ENCODE results near the gene UBAC2. TPM values are rescaled to one million over a fixed set of nuclear protein-coding genes. Genes with fewer than 3 reads are reported as not detected.
"Not testable (repeated sequence)": the region's sequence is repeated elsewhere in the genome, so short reads cannot be mapped to it uniquely, and the experiment has no call there.

The UBAC2 gene
- polyA plus RNA-seq, 1 donor: 93.5 TPM

GRCh38 chr13:99179460-99179859, 21.2 kb upstream of the UBAC2 start:
- no peak for DNase-seq

GRCh38 chr13:99182439-99182838, 18.2 kb upstream of the UBAC2 start:
- no peak for DNase-seq

DNA sequence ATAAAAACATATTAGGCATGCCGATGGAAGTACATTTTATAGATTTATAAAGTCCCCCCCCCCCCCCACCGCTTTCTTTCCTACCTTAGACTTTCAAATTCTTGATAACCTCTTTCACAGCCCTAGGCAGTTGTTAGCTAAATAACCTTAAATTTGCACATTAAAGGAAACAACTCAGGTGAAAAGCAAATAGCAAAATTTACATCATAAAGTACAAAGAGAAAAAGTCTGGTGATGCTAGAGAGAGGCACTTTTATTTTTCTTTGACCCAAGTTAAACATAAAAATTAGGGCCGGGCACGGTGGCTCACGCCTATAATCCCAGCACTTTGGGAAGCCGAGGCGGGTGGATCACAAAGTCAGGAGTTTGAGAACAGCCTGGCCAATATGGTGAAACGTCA, 15.0 kb upstream of the UBAC2 start:
- DNase-seq: no peak

DNA sequence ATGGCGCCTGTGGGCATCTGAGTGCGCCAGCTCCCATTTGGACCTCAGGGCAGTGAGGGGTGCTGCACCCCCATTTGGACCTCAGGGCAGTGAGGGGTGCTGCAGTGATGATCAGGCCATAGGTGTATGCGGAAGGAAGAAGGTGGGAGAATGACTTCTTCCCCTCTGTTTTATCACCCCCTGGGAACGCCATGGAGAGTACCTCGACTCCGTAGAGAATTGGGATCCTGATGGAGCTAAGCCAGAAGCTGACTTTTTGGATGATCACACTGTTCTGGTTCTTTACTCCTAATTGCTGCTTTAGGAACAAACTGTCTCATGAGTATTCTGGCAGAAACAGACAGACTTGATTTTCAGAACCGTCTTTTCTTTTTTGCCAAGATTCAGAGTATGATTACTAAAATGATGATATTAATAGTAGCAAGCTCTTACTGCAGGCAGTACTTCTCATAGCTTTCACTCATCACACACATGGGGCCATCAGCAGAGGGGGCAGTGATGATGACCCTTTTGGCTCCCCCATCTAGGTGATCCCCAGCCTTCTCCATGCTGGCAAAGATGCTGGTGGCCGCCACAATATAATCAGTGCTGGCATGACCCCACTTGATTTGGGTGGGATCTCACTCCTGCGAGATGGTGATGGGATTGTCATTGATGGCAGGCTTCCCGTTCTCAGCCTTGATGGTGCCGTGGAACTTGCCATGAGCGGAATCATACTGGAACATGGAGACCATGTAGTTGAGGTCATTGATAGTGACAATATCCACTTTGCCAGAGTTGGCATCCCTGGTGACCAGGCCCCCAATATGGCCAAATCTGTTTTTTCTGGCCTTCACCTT, 10.3 kb upstream of the UBAC2 start:
- DNase-seq: no peak

DNA sequence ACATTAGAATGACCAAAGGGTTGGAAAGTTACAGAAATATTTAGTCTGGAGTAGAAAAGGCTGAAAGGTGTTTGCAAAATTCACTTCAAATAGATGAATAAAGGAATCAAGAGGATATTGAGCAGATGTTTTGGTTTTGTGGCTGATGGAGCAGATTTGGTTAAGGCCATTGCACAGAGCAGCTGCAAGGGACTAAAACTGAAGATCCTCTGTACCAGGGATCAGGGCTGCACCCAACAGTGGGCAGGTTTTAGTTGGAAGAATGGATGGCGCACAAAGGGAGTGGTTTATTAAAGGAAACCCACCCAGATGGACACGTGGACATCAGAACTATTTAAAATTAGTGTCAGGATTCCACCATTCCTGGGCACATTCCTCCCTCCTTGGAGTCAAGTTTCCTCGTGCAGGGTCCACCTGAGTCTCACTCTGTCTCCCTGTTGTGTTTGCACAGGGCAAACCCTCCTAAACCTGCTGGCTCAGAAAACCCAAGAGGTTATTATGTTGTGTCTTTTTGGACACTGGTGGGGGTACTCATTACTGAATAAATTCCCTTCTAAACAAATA, 9.2 kb upstream of the UBAC2 start:
- DNase-seq: no peak

DNA sequence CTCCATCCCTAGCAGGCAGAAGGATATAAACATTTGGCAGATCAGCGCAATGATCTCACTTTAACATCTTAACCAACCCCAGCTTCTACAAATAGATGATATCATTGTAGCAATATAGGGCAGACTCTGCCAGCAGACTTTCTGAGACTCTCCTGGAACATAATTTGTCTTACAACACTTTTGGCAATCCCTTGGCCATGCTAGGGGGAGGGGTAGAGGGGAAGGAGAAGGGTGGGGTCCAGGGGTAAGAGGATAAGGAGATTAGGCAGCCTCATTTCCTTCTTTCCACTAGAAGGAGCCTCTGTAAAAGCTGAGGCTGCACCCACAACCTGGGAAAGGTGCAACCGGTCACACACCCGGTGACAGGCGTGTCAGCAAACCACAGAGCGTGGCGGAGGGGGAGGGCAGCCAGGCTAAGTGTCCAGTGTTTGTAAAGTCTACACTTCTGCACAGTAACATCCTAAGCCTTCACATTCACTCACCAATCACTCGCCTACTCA, 8.7 kb upstream of the UBAC2 start:
- DNase-seq: no peak

DNA sequence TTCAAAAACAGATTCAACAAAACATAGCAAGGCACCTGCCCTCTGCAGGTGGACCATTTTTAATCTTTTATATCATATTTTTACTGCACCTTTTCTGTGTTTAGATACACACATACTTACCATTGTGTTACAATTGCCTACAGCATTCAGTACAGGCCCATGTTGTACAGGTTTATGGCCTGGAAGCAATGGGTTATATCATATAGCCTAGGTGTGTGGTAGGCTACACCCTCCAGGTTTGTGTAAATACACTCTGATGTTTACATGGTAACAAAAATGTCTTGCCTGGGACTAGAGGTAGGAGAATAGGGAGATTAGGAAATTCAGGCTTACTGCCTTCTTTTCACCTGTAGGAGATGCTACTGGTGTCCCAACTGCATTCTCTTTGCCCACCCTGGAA, 8.2 kb upstream of the UBAC2 start:
- no peak for DNase-seq

GRCh38 chr13:99193152-99193551, 7.5 kb upstream of the UBAC2 start:
- no peak for DNase-seq

DNA sequence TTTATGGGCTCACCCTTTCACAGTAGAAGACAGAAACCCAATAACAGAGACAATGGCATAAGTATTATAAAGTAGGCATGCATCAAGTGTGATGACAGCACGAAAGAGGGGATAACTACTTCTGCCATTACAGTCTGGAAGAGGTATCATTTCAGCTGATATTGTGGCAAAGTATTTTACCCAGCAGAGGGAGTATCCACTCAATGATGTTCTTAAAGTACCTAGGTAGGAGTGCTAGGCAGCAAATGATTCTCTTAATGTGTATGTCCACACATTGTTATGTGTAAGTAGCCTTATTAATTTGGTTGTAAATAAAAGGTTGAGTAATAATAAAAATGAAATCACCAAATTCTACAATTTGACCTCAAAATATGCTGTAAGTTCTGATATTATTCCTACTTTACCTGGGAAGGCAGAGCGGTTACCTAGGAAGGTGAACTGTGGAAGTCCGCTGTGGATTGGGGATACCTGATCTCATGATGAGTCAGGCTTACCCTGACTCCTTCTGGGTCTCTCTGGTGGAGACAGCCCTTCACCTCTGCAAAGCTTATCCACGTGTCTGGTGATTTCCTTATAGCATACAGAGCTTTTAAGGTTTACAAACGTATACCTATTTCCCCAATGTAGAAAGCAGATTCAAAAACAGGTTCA, 4.1 kb upstream of the UBAC2 start:
- DNase-seq: no peak

DNA sequence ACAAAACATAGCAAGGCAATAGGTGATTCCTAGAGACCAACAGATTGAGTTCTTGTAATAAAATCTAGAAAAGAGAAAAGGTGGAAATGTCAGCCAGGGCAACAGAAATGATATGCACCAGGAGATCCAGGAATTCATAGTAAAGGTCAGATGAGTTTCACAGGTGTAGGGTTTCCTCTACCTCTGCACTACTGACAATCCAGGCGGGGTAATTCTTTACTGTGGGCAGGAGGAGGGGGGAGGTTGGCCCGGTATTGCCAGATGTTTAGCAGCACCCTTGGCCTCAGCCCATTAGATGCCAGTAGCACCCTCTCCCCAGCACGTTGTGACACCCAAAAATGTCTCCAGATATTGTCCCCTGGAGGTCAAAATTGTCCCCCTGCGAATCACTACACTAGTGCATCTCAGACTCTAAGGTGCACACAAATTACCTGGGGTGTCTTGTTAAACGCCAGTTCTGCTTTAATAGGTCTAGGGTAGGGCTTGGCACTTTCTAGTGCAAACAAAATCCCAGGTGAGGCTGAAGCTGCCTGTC, 3.5 kb upstream of the UBAC2 start:
- no peak for DNase-seq

DNA sequence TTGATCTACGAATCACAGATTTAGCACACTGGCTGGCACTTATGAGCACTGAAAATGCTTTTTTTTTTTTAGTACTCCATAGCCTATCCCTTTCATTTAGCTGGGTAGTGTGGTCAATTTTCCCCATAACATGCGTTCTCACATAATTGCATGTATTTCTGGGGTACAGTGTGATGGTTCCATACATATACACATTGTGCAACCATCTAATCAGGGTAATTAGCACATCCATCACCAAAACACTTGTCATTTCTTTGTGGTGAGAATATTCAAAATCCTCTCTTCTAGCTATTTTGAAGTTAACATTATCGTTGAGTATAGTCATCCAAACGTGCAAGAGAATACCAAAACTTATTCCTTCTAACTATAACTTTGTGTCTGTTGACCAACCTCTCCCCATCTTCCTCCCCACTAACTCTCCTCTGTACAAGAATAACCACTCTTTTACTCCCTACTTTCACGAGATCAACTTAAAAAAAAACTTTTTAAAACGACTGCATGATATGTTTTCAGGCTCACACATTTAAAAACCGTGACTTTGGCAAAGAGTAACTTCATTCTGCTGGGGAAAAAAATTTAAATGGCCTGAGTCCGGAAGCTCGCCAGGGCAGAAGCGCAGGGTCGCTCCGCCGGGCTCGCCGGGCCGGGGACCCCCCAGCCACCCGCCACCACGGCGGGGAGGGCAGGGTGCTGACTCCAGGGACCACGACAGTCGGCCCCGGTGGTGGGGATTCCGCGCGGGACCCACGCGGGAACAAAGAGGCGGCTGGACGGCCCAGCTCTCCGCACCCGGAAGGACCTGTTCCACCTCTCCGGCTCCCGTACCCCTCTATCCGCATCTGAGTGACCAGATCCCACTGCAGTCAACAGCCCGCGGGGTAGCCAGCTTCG, 868 bp upstream of the UBAC2 start:
- no peak for DNase-seq

DNA sequence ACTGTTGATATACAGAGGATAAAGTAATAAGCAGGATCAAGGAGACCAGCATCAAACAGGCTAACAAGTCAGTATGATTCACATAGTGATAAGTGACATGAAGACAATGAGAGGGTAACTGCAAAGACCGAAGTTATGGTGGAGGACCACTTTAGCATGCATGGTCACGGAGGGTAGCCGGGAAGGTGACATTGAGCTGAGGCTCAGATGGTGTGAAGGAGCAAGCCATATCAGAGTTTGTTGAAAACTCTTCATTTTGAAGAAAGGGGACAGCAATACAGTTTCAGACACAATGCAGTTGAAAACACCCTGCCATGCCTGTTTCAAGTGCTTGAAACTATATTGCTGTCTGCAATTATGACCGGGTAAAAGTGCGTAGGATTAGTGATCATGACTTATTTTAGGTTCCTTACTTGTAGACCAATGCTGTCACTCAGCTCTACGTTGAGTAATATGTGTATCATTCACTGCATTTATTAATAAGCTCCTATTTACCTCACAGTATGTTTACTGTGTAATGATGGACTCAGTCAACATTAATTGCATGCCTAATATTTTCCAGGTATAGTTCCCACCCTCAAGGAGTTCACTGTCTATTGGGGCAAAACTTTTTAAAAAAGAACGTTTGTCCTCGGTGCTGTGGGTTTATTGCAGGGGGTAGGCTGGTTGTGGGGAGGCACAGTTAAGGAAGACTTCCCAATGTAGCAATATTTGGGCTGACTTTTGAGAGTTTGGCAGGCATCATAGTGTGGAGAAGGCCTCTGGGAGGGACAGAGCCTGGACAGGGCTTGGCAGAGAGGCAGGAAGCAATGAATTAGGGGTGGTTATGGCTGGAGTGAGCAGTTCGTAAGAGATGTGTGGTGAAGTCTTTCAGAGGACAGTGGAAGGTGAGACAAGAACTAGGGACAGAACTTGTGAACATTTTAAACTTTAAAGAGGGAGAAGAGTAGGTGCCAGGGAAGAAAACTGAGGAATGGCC, 3.2 kb downstream of the UBAC2 start:
- DNase-seq: no peak

DNA sequence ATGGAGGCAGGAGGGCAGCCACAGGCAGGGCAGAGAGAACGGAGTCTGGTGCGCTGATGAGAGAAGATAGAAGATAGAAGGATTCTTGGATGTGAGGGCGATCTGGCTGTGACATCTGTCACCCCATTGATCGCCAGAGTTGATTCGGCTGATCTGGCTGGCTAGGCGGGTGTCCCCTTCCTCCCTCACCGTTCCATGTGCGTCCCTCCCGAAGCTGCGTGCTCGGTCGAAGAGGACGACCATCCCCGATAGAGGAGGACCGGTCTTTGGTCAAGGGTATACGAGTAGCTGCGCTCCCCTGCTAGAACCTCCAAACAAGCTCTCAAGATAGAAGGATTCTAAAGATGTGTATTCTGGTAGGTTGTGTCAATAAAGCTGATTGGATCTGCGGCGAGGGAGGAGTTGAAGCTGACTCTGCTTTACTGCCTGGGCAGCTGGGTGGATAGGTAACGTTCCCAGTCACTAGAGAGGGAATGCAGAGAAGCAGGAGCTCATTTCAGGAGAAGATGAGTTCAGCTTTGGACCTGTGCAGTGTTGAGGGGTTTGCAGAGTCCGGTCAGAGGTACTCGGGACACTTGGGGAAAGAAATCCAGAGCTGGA, 5.1 kb downstream of the UBAC2 start:
- DNase-seq: no peak

- no peak for DNase-seq
Measured at GRCh38 chr13:99206226-99206625, 5.6 kb downstream of the UBAC2 start.

DNA sequence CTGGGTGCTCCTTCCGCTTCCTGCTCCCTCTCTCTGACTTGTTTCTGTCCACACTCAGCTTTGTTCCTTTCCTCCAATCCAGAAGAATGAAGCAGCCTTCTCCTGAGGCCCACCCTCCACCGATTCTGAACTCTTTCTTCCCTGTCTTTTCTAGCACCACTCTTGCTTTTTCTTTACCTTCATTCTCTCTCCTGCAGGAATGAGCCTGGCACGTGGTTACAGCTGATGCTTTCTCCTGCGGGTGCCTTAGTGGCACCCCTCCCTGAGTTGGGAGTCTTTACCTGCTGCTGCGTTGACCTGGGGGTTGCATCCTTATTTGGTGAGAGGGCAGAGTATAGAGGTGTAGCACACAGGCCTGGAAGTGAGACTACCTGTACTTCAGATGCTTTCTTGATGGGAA, 6.2 kb downstream of the UBAC2 start:
- no peak for DNase-seq

GRCh38 chr13:99207511-99207910, 6.9 kb downstream of the UBAC2 start:
- DNase-seq: no peak

- DNase-seq: no peak
Measured at GRCh38 chr13:99208185-99208584, 7.5 kb downstream of the UBAC2 start.

- DNase-seq: no peak
Measured at GRCh38 chr13:99208845-99209527, 8.3 kb downstream of the UBAC2 start.

DNA sequence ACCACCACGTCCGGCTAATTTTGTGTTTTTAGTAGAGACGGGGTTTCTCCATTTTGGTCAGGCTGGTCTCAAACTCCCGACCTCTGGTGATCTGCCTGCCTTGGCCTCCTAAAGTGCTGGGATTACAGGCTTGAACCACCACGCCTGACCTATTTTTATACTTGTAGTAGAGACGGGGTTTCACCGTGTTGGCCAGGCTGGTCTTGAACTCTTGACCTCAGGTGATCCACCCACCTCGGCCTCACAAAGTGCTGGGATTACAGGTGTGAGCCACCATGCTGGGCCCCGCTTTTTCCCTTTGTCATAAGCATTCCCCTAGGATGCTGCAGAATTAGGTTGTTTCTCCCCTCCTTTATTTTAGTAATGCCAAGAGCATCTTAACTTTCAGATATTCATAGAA, 10.0 kb downstream of the UBAC2 start:
- DNase-seq: not testable (repeated sequence)

Data from left kidney (tissue), 2 donors.